ENCODE data around the gene ACD.

ACD gene

GRCh38 chr16:67668495-67669157 lies 8.6 kb upstream of the ACD start:
- TF ChIP-seq ZNF274 (IDR thresholded peaks at IDR 0.05; ENCODE audit: low read depth, low read length) (no peak), YY1 (IDR thresholded peaks at IDR 0.05; ENCODE audit: insufficient read depth, insufficient read length) (no peak), SUZ12 (IDR thresholded peaks at IDR 0.05; ENCODE audit: extremely low read depth, insufficient read depth, insufficient read length) (no peak)
- Histone ChIP-seq H3K9me3 (ENCODE audit: insufficient read depth, low read length) (no peaks in the 10 kb centered on the region), H3K9ac (ENCODE audit: insufficient read length, low read depth) (no peak overlapping the region), H3K4me1 (ENCODE audit: insufficient read depth, insufficient read length) (peaks cover 14% of the 10 kb centered on the region), H3K4me3 (ENCODE audit: insufficient read length, low read depth) (no peak overlapping the region), H3K27me3 (ENCODE audit: insufficient read depth, insufficient read length) (no peaks in the 10 kb centered on the region), H3K36me3 (ENCODE audit: insufficient read depth, insufficient read length, low read length) (peaks cover 17% of the 10 kb centered on the region)
- DNase-seq (ENCODE audit: low read depth, low spot score): no peak

GRCh38 chr16:67667817-67668494 lies 7.9 kb upstream of the ACD start:
- Histone ChIP-seq H3K4me3 (ENCODE audit: insufficient read length, low read depth) (no peak overlapping the region), H3K9me3 (ENCODE audit: insufficient read depth, low read length) (no peaks in the 10 kb centered on the region), H3K36me3 (ENCODE audit: insufficient read depth, insufficient read length, low read length) (peaks cover 23% of the 10 kb centered on the region), H3K9ac (ENCODE audit: insufficient read length, low read depth) (peak overlapping the region; percentile 80), H3K27me3 (ENCODE audit: insufficient read depth, insufficient read length) (no peaks in the 10 kb centered on the region), H3K4me1 (ENCODE audit: insufficient read depth, insufficient read length) (peaks cover 17% of the 10 kb centered on the region)
- no peak for DNase-seq (ENCODE audit: low read depth, low spot score)
- no peak for TF ChIP-seq SUZ12 (IDR thresholded peaks at IDR 0.05; ENCODE audit: extremely low read depth, insufficient read depth, insufficient read length)
- TF ChIP-seq YY1 (IDR thresholded peaks at IDR 0.05; ENCODE audit: insufficient read depth, insufficient read length): no peak
- TF ChIP-seq ZNF274 (IDR thresholded peaks at IDR 0.05; ENCODE audit: low read depth, low read length): no peak

GRCh38 chr16:67667453-67667816 lies 7.4 kb upstream of the ACD start:
- Histone ChIP-seq H3K9me3 (ENCODE audit: insufficient read depth, low read length) (no peaks in the 10 kb centered on the region), H3K4me3 (ENCODE audit: insufficient read length, low read depth) (peak overlapping the region; percentile 78), H3K4me1 (ENCODE audit: insufficient read depth, insufficient read length) (peaks cover 17% of the 10 kb centered on the region), H3K9ac (ENCODE audit: insufficient read length, low read depth) (peak overlapping the region; percentile 80), H3K36me3 (ENCODE audit: insufficient read depth, insufficient read length, low read length) (peaks cover 29% of the 10 kb centered on the region), H3K27me3 (ENCODE audit: insufficient read depth, insufficient read length) (peaks cover 3% of the 10 kb centered on the region)
- DNase-seq (ENCODE audit: low read depth, low spot score): no peak
- TF ChIP-seq YY1 (IDR thresholded peaks at IDR 0.05; ENCODE audit: insufficient read depth, insufficient read length): no peak
- TF ChIP-seq ZNF274 (IDR thresholded peaks at IDR 0.05; ENCODE audit: low read depth, low read length): no peak
- TF ChIP-seq SUZ12 (IDR thresholded peaks at IDR 0.05; ENCODE audit: extremely low read depth, insufficient read depth, insufficient read length): no peak

- no peak for DNase-seq (ENCODE audit: low read depth, low spot score)
- Histone ChIP-seq H3K9me3 (ENCODE audit: insufficient read depth, low read length) (no peaks in the 10 kb centered on the region), H3K4me3 (ENCODE audit: insufficient read length, low read depth) (peak within 1 kb of the TSS; percentile 78), H3K4me1 (ENCODE audit: insufficient read depth, insufficient read length) (peaks cover 17% of the 10 kb centered on the region), H3K36me3 (ENCODE audit: insufficient read depth, insufficient read length, low read length) (peaks cover 32% of the 10 kb centered on the region), H3K27me3 (ENCODE audit: insufficient read depth, insufficient read length) (peaks cover 9% of the 10 kb centered on the region), H3K9ac (ENCODE audit: insufficient read length, low read depth) (peak within 1 kb of the TSS; percentile 80)
- TF ChIP-seq YY1 (IDR thresholded peaks at IDR 0.05; ENCODE audit: insufficient read depth, insufficient read length): no peak
- TF ChIP-seq SUZ12 (IDR thresholded peaks at IDR 0.05; ENCODE audit: extremely low read depth, insufficient read depth, insufficient read length): no peak
- TF ChIP-seq ZNF274 (IDR thresholded peaks at IDR 0.05; ENCODE audit: low read depth, low read length): no peak
Measured at GRCh38 chr16:67666559-67667452, 6.7 kb upstream of the ACD start, which contains the start of the genes C16orf86 and ENKD1. Gene C16orf86, plus strand, starts transcription at chr16:67666814. Its CDS starts 157 bp downstream, at chr16:67666971. Gene ENKD1, minus strand, starts transcription at chr16:67666750. Its CDS starts 308 bp downstream, at chr16:67666442.

GRCh38 chr16:67666032-67666551 lies 6.0 kb upstream of the ACD start:
- H3K9me3 ChIP-seq (ENCODE audit: insufficient read depth, low read length): no peaks in the 10 kb centered on the region
- no peak for DNase-seq (ENCODE audit: low read depth, low spot score)
- peaks cover 16% of the 10 kb centered on the region for H3K27me3 ChIP-seq (ENCODE audit: insufficient read depth, insufficient read length)
- peaks cover 32% of the 10 kb centered on the region for H3K36me3 ChIP-seq (ENCODE audit: insufficient read depth, insufficient read length, low read length)
- H3K4me1 ChIP-seq (ENCODE audit: insufficient read depth, insufficient read length): peaks cover 23% of the 10 kb centered on the region
- TF ChIP-seq ZNF274 (IDR thresholded peaks at IDR 0.05; ENCODE audit: low read depth, low read length) (no peak), SUZ12 (IDR thresholded peaks at IDR 0.05; ENCODE audit: extremely low read depth, insufficient read depth, insufficient read length) (no peak), YY1 (IDR thresholded peaks at IDR 0.05; ENCODE audit: insufficient read depth, insufficient read length) (no peak)
- peak overlapping the region; percentile 78 for H3K4me3 ChIP-seq (ENCODE audit: insufficient read length, low read depth)
- peak overlapping the region; percentile 77 for H3K9ac ChIP-seq (ENCODE audit: insufficient read length, low read depth)

GRCh38 chr16:67665598-67665997 lies 5.5 kb upstream of the ACD start:
- H3K9me3 ChIP-seq (ENCODE audit: insufficient read depth, low read length): no peaks in the 10 kb centered on the region
- H3K9ac ChIP-seq (ENCODE audit: insufficient read length, low read depth): peak overlapping the region; percentile 77
- H3K27me3 ChIP-seq (ENCODE audit: insufficient read depth, insufficient read length): peaks cover 18% of the 10 kb centered on the region
- H3K4me3 ChIP-seq (ENCODE audit: insufficient read length, low read depth): peak overlapping the region; percentile 78
- DNase-seq (ENCODE audit: low read depth, low spot score): no peak
- peaks cover 26% of the 10 kb centered on the region for H3K4me1 ChIP-seq (ENCODE audit: insufficient read depth, insufficient read length)
- peaks cover 32% of the 10 kb centered on the region for H3K36me3 ChIP-seq (ENCODE audit: insufficient read depth, insufficient read length, low read length)
- TF ChIP-seq SUZ12 (IDR thresholded peaks at IDR 0.05; ENCODE audit: extremely low read depth, insufficient read depth, insufficient read length): no peak
- TF ChIP-seq ZNF274 (IDR thresholded peaks at IDR 0.05; ENCODE audit: low read depth, low read length): no peak
- TF ChIP-seq YY1 (IDR thresholded peaks at IDR 0.05; ENCODE audit: insufficient read depth, insufficient read length): no peak

Data from NT2/D1 (cell line).